GM12891 (cell line): ENCODE measurements around the gene ZNF3.

Experiments
- POLR2A ChIP-seq: IDR thresholded peaks from 2 replicates; pipeline ENCODE4 v1.6.1; 2011; ENCODE audit warnings: low read depth, low read length, control low read depth
- POLR2AphosphoS5 ChIP-seq: IDR thresholded peaks from 2 replicates; pipeline ENCODE4 v1.6.1; 2011; ENCODE audit warnings: low read depth, low read length, control low read depth
- POU2F2 ChIP-seq: IDR thresholded peaks from 2 replicates; pipeline ENCODE4 v1.6.1; 2011; ENCODE audit warnings: low read depth, mild to moderate bottlenecking, control low read depth, low read length, moderate library complexity
- TAF1 ChIP-seq: IDR thresholded peaks from 2 replicates; pipeline ENCODE4 v1.6.1; 2011; ENCODE audit warnings: low read depth, low read length, control low read depth

DNA sequence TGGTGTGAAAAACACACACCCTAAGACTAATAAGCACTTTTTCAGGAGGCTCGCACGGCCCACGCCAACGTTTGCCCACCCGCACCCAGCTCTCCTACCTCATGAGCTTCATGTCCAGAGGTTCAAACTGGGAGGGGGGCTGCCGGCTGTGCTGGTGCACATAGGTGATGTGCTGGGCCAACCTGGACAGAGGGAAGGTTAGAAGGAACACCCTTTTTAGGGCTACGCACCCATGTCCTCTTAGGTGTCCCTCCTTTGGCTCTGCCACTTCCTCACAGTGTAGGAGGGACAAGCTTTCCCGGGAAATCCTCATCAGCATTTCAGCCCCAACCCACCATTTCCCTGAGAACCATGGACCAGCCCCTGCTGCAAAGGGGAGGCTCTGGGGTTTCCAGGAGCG, 13.8 kb upstream of the ZNF3 start:
- TF ChIP-seq POLR2A: no peak
- no peak for TF ChIP-seq POU2F2
- no peak for TF ChIP-seq TAF1
- TF ChIP-seq POLR2AphosphoS5: peak; percentile 55
